ENCODE results near the gene TMEM120B. TPM values are rescaled to one million over a fixed set of nuclear protein-coding genes. Genes with fewer than 3 reads are reported as not detected.

TMEM120B gene
- total and polyA plus RNA-seq, 2 of the 4 experiments (the other 2 are of a cell fraction): 10.6 to 18.4 TPM

GRCh38 chr12:121807642-121808347 is 95.2 kb downstream of the TMEM120B start:
- H3K9me3 ChIP-seq (ENCODE audit: control insufficient read depth, insufficient read depth, low read length): no peaks in the 10 kb centered on the region
- no peak overlapping the region for H3K23ac ChIP-seq (ENCODE audit: low read depth, low read length)
- H4K20me1 ChIP-seq (ENCODE audit: insufficient read depth, low read length): peaks cover 49% of the 10 kb centered on the region
- H3K36me3 ChIP-seq (ENCODE audit: control insufficient read depth, insufficient read depth, low read length): peaks cover 39% of the 10 kb centered on the region
- ChIA-PET CTCF (interaction anchor here (2.0 kb wide), 1 partner anchor 13 kb away, joined by 9 read pairs; no protein-coding TSS in a partner anchor), POLR2A (ENCODE audit: unreplicated experiment) (no interaction called here)
- no peak overlapping the region for H3K18ac ChIP-seq (ENCODE audit: low read depth, low read length)
- in situ Hi-C loops (cut with MboI; ENCODE audit: low sequenced_read_pairs): no loop called here
- ATAC-seq (ENCODE audit: low read depth) (no peak), DNase-seq (no peak)
- H3K14ac ChIP-seq (replicated peaks; ENCODE audit: low read depth, low read length): no peak overlapping the region
- no peak overlapping the region for H3K9ac ChIP-seq (ENCODE audit: low read depth, low read length)
- H2BK15ac ChIP-seq (ENCODE audit: low read depth, low read length): no peak overlapping the region
- intact Hi-C loops (cut with micrococcal nuclease): no loop called here
- no peak overlapping the region for H2AFZ ChIP-seq (replicated peaks; ENCODE audit: low read length, poor library complexity)
- no TSS peak for BruUV-seq (replicated peaks)
- no peak overlapping the region for H3K4me3 ChIP-seq (ENCODE audit: insufficient read depth, low read depth, low read length)
- no peak overlapping the region for H2BK5ac ChIP-seq (ENCODE audit: low read depth, low read length, poor library complexity, severe bottlenecking)
- no peak overlapping the region for H2AK5ac ChIP-seq (ENCODE audit: low read depth, low read length)
- no peak overlapping the region for H4K5ac ChIP-seq (ENCODE audit: low read depth, low read length)
- no peak overlapping the region for H4K91ac ChIP-seq (ENCODE audit: insufficient read depth, low read depth, low read length)
- no peaks in the 10 kb centered on the region for H3K27me3 ChIP-seq (ENCODE audit: control insufficient read depth, insufficient read depth, low read length)
- H3K4me2 ChIP-seq (ENCODE audit: low read depth, low read length): no peak overlapping the region
- 75% methylated on average over 6 of the region's 14 CpGs; no CpG with 5 or more reads in 1 of the 2 experiments for WGBS, 2 experiments (ENCODE audit: extremely low coverage in 2 of 2, insufficient read length in 1 of 2)
- no peak overlapping the region for H3K27ac ChIP-seq (ENCODE audit: insufficient read depth, low read length)
- peaks cover 12 to 59% of the 10 kb centered on the region in 2 experiments; a peak in 3 of 4 replicates for H3K79me1 ChIP-seq (ENCODE audit: low read depth in 1 of 2, low read length in 2 of 2)
- no peak overlapping the region for H2BK20ac ChIP-seq (ENCODE audit: low read depth, low read length)
- H3K56ac ChIP-seq (ENCODE audit: extremely low read depth, insufficient read depth, low read length): no peak overlapping the region
- H2AK9ac ChIP-seq (replicated peaks; ENCODE audit: low read depth, low read length, poor library complexity): no peak overlapping the region
- dilution Hi-C loops (cut with HindIII; ENCODE audit: low sequenced_read_pairs, unreplicated experiment): no loop called here
- no peak overlapping the region for H2BK120ac ChIP-seq (ENCODE audit: low read depth, low read length)
- H3K4ac ChIP-seq (ENCODE audit: low read depth, low read length): no peak overlapping the region
- H4K8ac ChIP-seq (ENCODE audit: low read depth in 2 of 2, low read length in 2 of 2): no peak overlapping the region
- no peaks in the 10 kb centered on the region for H3K9me1 ChIP-seq (ENCODE audit: insufficient read depth, low read length)
- TF ChIP-seq, protein P1, sequence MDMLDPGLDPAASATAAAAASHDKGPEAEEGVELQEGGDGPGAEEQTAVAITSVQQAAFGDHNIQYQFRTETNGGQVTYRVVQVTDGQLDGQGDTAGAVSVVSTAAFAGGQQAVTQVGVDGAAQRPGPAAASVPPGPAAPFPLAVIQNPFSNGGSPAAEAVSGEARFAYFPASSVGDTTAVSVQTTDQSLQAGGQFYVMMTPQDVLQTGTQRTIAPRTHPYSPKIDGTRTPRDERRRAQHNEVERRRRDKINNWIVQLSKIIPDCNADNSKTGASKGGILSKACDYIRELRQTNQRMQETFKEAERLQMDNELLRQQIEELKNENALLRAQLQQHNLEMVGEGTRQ (IDR thresholded peaks at IDR 0.05; ENCODE audit: low read depth, low read length): no peak
- TF ChIP-seq NFE2L2 (IDR thresholded peaks at IDR 0.05; ENCODE audit: low read depth, low read length): no peak
- no peak for TF ChIP-seq MXI1 (IDR thresholded peaks at IDR 0.05; ENCODE audit: borderline replicate concordance, low read depth, low read length)
- no peak for TF ChIP-seq RFX5 (IDR thresholded peaks at IDR 0.05; ENCODE audit: low read depth, low read length)
- no peak for TF ChIP-seq CEBPB (IDR thresholded peaks at IDR 0.05; ENCODE audit: low read depth, low read length)
- TF ChIP-seq, protein P2, sequence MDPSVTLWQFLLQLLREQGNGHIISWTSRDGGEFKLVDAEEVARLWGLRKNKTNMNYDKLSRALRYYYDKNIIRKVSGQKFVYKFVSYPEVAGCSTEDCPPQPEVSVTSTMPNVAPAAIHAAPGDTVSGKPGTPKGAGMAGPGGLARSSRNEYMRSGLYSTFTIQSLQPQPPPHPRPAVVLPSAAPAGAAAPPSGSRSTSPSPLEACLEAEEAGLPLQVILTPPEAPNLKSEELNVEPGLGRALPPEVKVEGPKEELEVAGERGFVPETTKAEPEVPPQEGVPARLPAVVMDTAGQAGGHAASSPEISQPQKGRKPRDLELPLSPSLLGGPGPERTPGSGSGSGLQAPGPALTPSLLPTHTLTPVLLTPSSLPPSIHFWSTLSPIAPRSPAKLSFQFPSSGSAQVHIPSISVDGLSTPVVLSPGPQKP (IDR thresholded peaks at IDR 0.05; ENCODE audit: borderline replicate concordance, low read depth, low read length): no peak
- TF ChIP-seq RAD21 (IDR thresholded peaks at IDR 0.05; ENCODE audit: low read length): no peak
- TF ChIP-seq MAZ (IDR thresholded peaks at IDR 0.05; ENCODE audit: borderline replicate concordance, low read depth, low read length): no peak
- TF ChIP-seq, protein P3, sequence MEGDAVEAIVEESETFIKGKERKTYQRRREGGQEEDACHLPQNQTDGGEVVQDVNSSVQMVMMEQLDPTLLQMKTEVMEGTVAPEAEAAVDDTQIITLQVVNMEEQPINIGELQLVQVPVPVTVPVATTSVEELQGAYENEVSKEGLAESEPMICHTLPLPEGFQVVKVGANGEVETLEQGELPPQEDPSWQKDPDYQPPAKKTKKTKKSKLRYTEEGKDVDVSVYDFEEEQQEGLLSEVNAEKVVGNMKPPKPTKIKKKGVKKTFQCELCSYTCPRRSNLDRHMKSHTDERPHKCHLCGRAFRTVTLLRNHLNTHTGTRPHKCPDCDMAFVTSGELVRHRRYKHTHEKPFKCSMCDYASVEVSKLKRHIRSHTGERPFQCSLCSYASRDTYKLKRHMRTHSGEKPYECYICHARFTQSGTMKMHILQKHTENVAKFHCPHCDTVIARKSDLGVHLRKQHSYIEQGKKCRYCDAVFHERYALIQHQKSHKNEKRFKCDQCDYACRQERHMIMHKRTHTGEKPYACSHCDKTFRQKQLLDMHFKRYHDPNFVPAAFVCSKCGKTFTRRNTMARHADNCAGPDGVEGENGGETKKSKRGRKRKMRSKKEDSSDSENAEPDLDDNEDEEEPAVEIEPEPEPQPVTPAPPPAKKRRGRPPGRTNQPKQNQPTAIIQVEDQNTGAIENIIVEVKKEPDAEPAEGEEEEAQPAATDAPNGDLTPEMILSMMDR (conservative IDR thresholded peaks at IDR 0.05; ENCODE audit: low read depth, low read length): no peak
- no peak for TF ChIP-seq CHD1 (IDR thresholded peaks at IDR 0.05; ENCODE audit: low read depth, low read length)
- H3K4me1 ChIP-seq (ENCODE audit: control insufficient read depth, insufficient read depth, low read length): peaks cover 15% of the 10 kb centered on the region

Measured in IMR-90 (cell line).